GM21381 (cell line): ENCODE data around the gene POMGNT1.
A peak's percentile ranks its signal among the peaks of the same experiment; 100 is the strongest.
"Not testable (repeated sequence)": the region's sequence is repeated elsewhere in the genome, so short reads cannot be mapped to it uniquely, and the experiment has no call there.

Experiments used
- ATAC-seq: cut with Tn5 transposase; IDR thresholded peaks from one replicate; pipeline ENCODE4 v1.9.1; 2021; ENCODE audit warnings: mild to moderate bottlenecking, moderate library complexity; ENCODE audit not compliant: unreplicated experiment

Gene POMGNT1

GRCh38 chr1:46197964-46198811 is at the start of gene POMGNT1:
POMGNT1 (minus strand) TSS chr1:46198434; CDS start chr1:46197821, 613 bp downstream.
- ATAC-seq, result peak; percentile 91

GRCh38 chr1:46247436-46248121 is 49.3 kb upstream of the POMGNT1 start, which contains the start of gene RAD54L:
RAD54L (plus strand) TSS chr1:46247763; CDS start chr1:46248406, 643 bp downstream.
- peak; percentile 95 for ATAC-seq

GRCh38 chr1:46246548-46247435 is 48.6 kb upstream of the POMGNT1 start:
- peak; percentile 46 for ATAC-seq

GRCh38 chr1:46246136-46246535 is 47.9 kb upstream of the POMGNT1 start:
- ATAC-seq, result not testable (repeated sequence)

- no peak for ATAC-seq
These were observed 46.6 kb upstream of the POMGNT1 start for GRCh38 chr1:46244656-46245371.

- ATAC-seq, result not testable (repeated sequence)
These were observed 45.6 kb upstream of the POMGNT1 start for GRCh38 chr1:46243831-46244230.

GRCh38 chr1:46242918-46243317 is 44.7 kb upstream of the POMGNT1 start:
- no peak for ATAC-seq

- ATAC-seq, result not testable (repeated sequence)
These were observed 43.5 kb upstream of the POMGNT1 start for GRCh38 chr1:46241733-46242132.

GRCh38 chr1:46238865-46239264 is 40.6 kb upstream of the POMGNT1 start:
- not testable (repeated sequence) for ATAC-seq

- ATAC-seq, result no peak
These were observed 38.6 kb upstream of the POMGNT1 start for GRCh38 chr1:46236882-46237281.

GRCh38 chr1:46231231-46231630 is 33.0 kb upstream of the POMGNT1 start:
- not testable (repeated sequence) for ATAC-seq

- ATAC-seq, result no peak
These were observed 26.7 kb upstream of the POMGNT1 start for GRCh38 chr1:46224966-46225365.

- ATAC-seq, result peak; percentile 81
These were observed 25.3 kb upstream of the POMGNT1 start for GRCh38 chr1:46223472-46223943.

GRCh38 chr1:46223055-46223454 is 24.8 kb upstream of the POMGNT1 start:
- not testable (repeated sequence) for ATAC-seq

GRCh38 chr1:46221749-46222148 is 23.5 kb upstream of the POMGNT1 start:
- ATAC-seq, result no peak

GRCh38 chr1:46220808-46221207 is 22.6 kb upstream of the POMGNT1 start:
- no peak for ATAC-seq

GRCh38 chr1:46219551-46220520 is 21.6 kb upstream of the POMGNT1 start:
- ATAC-seq, result no peak

GRCh38 chr1:46218443-46218842 is 20.2 kb upstream of the POMGNT1 start:
- no peak for ATAC-seq

GRCh38 chr1:46215504-46215903 is 17.3 kb upstream of the POMGNT1 start:
- no peak for ATAC-seq
